GM06990 (cell line): ENCODE results near the gene TMEM89.

Experiments used
- DNase-seq: peaks from one replicate; pipeline ENCODE4 v3.0.0-alpha.2; 2011; ENCODE audit not compliant: insufficient read length; ENCODE audit errors: extremely low read depth
- H3K27me3 ChIP-seq: replicated peaks from 2 replicates; pipeline ENCODE4 v1.6.0; 2011; ENCODE audit warnings: low read length; ENCODE audit not compliant: control insufficient read depth, insufficient read depth
- H3K36me3 ChIP-seq: 2 replicates; pipeline ENCODE4 v1.5.1; 2011; ENCODE audit warnings: low read length; ENCODE audit not compliant: control insufficient read depth, insufficient read depth
- H3K4me3 ChIP-seq: replicated peaks from 2 replicates; pipeline ENCODE4 v1.5.1; 2011; ENCODE audit warnings: low read depth, mild to moderate bottlenecking, control low read depth, low read length
- CTCF ChIP-seq: IDR thresholded peaks from 2 replicates; pipeline ENCODE4 v1.5.1; 2011; ENCODE audit warnings: low read length, control low read depth, mild to moderate bottlenecking, inconsistent platforms; ENCODE audit not compliant: insufficient read depth, poor library complexity, severe bottlenecking

The TMEM89 gene

GRCh38 chr3:48633743-48634142 is 12.2 kb upstream of the TMEM89 start:
- Histone ChIP-seq H3K36me3 (peaks cover 17% of the 10 kb centered on the region), H3K4me3 (no peak overlapping the region)

DNA sequence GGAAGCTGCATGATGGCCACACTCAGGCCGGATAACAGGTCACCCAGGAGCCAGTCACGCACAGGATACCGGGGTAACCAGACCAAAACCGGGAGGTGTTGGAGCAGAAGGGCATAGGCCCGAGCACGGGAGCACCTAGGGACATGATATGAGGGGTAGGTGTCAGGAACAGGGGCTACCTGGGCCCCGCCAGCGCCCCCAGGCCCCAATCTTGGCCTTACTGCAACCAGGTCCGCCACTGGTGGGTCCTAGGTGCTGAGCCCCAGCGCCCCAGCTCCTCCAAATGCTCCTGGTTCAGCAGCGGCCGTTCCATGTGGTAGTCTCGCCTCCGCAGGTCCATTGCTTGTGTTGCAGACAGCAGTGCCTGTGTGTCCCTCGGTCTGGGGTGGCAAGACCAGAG is 11.7 kb upstream of the TMEM89 start:
- no peak for TF ChIP-seq CTCF
- H3K4me3 ChIP-seq, result no peak overlapping the region
- no peaks in the 10 kb centered on the region for H3K27me3 ChIP-seq
- peaks cover 17% of the 10 kb centered on the region for H3K36me3 ChIP-seq
- DNase-seq, result no peak

More at GRCh38 chr3:48633743-48634142, 12.2 kb upstream of the TMEM89 start:
- TF ChIP-seq CTCF, result no peak
- no peak for DNase-seq
- no peaks in the 10 kb centered on the region for H3K27me3 ChIP-seq

DNA sequence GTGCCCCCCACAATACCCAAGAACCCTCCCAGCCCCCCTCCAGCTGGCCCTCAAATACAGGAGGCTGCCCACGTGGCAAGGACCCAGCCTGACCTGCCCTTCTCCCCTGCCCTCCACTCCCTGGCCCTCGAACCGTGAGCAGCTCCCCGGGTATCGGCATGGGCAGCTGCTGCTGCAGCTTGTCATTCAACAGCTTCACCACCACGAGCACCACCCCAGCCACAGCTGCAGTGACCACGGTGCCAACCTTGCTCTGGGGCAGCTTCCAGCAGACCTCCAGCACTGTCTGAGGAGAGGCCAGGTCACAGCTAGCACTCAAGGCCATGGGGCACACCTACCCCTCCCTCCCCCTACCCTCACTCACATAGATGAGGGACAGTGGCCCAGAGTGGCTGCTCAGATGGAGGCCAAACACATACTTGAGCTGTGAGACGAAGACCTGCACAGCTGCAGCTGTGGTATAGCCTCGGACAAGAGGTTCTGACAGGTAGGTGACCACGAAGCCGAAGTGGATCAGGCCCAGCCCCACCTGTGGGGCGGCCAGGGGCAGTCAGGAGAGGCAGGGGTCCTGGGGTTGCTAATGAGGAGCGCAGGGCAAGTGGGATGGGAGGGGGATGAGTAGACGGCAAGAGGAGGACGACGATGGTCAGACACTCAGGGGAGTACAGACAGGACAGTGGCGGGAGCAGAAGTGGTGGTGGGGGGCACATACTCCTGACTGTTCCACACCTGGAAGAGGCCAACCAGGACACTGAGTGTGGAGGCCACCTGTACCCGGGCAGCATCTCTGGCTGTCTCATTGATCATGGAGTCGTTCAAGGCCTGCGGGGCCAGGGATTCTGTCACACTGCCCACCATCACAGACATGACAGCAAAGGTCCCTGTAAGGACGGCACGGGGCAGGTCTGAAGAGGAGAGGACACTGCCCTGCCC is 10.2 kb upstream of the TMEM89 start:
- H3K27me3 ChIP-seq, result no peaks in the 10 kb centered on the region
- peaks cover 18% of the 10 kb centered on the region for H3K36me3 ChIP-seq
- no peak overlapping the region for H3K4me3 ChIP-seq
- no peak for TF ChIP-seq CTCF
- no peak for DNase-seq

DNA sequence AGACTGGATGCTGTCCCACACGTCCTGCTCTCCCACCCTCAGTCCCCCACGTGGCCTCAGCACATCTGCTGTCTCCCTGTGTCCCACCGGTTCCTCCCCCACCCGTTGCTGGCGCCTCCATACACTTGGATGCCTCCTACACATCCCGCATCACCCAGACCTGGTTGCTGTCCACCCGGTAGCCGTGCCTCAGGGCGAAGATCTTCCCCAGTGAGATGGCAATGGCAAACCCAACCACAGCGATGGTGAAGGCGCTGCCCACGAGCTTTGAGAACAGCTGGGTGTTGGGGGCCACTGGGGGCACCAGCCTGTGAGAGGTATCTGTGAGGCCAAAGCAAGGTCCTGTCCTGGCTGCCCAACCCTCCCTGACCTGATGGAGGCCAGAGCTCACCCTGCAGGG is 9.3 kb upstream of the TMEM89 start:
- Histone ChIP-seq H3K36me3 (peaks cover 22% of the 10 kb centered on the region), H3K27me3 (no peaks in the 10 kb centered on the region), H3K4me3 (no peak overlapping the region)
- DNase-seq, result no peak
- TF ChIP-seq CTCF, result no peak

- DNase-seq, result no peak
- H3K36me3 ChIP-seq, result peaks cover 23% of the 10 kb centered on the region
- TF ChIP-seq CTCF, result no peak
Observed at GRCh38 chr3:48630407-48630806, 8.8 kb upstream of the TMEM89 start.

More at GRCh38 chr3:48630407-48630806, 8.8 kb upstream of the TMEM89 start:
- Histone ChIP-seq H3K27me3 (no peaks in the 10 kb centered on the region), H3K4me3 (no peak overlapping the region)
